K562 (cell line): ENCODE data around the gene ACTN1.

Source experiments
- CTCF ChIP-seq, 3 experiments: IDR thresholded peaks in 2 of 3; conservative IDR thresholded peaks in 1 of 3; 2 replicates each; pipeline ENCODE4 v1.5.1; 2011 to 2012; ENCODE audit warnings: low read length in 3 of 3, mild to moderate bottlenecking in 3 of 3, control low read depth in 2 of 3, improper control_type of control experiment in 1 of 3, inconsistent platforms in 1 of 3, low read depth in 1 of 3, mixed read lengths in 1 of 3, moderate library complexity in 1 of 3; ENCODE audit not compliant: insufficient read depth in 2 of 3
- ELF2 ChIP-seq: fragments of 250-450 bp; sonication (Bioruptor Pico); IDR thresholded peaks from 2 replicates; pipeline ENCODE4 v1.5.0; 2021; ENCODE audit warnings: mild to moderate bottlenecking
- FOXK1 ChIP-seq: sonication (generic); formaldehyde crosslinking; IDR thresholded peaks from 2 replicates; pipeline ENCODE4 v1.8.0; 2022; ENCODE audit warnings: missing genetic modification reagents, mild to moderate bottlenecking, borderline replicate concordance
- FOXP4 ChIP-seq: sonication (generic); formaldehyde crosslinking; IDR thresholded peaks from 2 replicates; pipeline ENCODE4 v1.8.0; 2022; ENCODE audit warnings: mild to moderate bottlenecking, missing genetic modification reagents, borderline replicate concordance
- JUND ChIP-seq, 2 experiments: IDR thresholded peaks; 2 replicates in 1 of 2; 3 replicates in 1 of 2; pipeline ENCODE4 v1.6.1; 2011; ENCODE audit warnings: borderline replicate concordance in 2 of 2, low read depth in 2 of 2, low read length in 2 of 2, improper control_type of control experiment in 1 of 2, missing biosample characterization in 1 of 2, missing genetic modification characterization in 1 of 2, missing genetic modification reagents in 1 of 2
- NFE2 ChIP-seq: IDR thresholded peaks from 2 replicates; pipeline ENCODE4 v1.6.1; 2014; ENCODE audit warnings: antibody characterized with exemption, low read depth
- PHF21A ChIP-seq: fragments of 450-650 bp; IDR thresholded peaks from 2 replicates; pipeline ENCODE4 v1.6.1; 2017; ENCODE audit warnings: low read depth, borderline replicate concordance
- ZEB2 ChIP-seq: fragments of 450-650 bp; IDR thresholded peaks from 2 replicates; pipeline ENCODE4 v1.6.1; 2016
- ZHX1 ChIP-seq: fragments of 150-350 bp; conservative IDR thresholded peaks from 2 replicates; pipeline ENCODE4 v1.6.1; 2014; ENCODE audit warnings: low read length

- TF ChIP-seq ZEB2: no peak
- TF ChIP-seq PHF21A: no peak
- no peak for TF ChIP-seq ZHX1
- TF ChIP-seq ELF2 (CRISPR knock-in tag): no peak
- TF ChIP-seq JUND (IDR thresholded peaks at IDR 0.05; ENCODE audit: borderline replicate concordance, low read depth, low read length): no peak
- no peak for TF ChIP-seq JUND (tag; IDR thresholded peaks at IDR 0.05; ENCODE audit: borderline replicate concordance, low read depth, low read length)
- no peak for TF ChIP-seq CTCF (IDR thresholded peaks at IDR 0.05 in 2 of 3, conservative IDR thresholded peaks at IDR 0.05 in 1 of 3; ENCODE audit: insufficient read depth in 2 of 3, low read depth in 1 of 3, low read length in 3 of 3)
- no peak for TF ChIP-seq FOXK1 (CRISPR knock-in tag)
- TF ChIP-seq NFE2: no peak
- no peak for TF ChIP-seq FOXP4 (CRISPR knock-in tag)
Measured at GRCh38 chr14:68949601-68949965, 29.5 kb downstream of the ACTN1 start.
